Body of pancreas (tissue), 4 donors: ENCODE measurements around the gene MEIS2.

ENCODE experiments used
- CTCF ChIP-seq, 7 experiments: fragments of 450-650 bp in 4 of 7; fragments of 200-600 bp in 3 of 7; sonication (generic) in 3 of 7; IDR thresholded peaks; one replicate each; pipeline ENCODE4 v1.5.1; 2016 to 2019; ENCODE audit warnings: antibody characterized with exemption in 7 of 7
- POLR2A ChIP-seq, 3 donors: fragments of 450-650 bp; IDR thresholded peaks; one replicate each; pipeline ENCODE4 v1.6.1; 2016; ENCODE audit warnings: antibody characterized with exemption in 3 of 3, mild to moderate bottlenecking in 2 of 3

- TF ChIP-seq CTCF (IDR thresholded peaks at IDR 0.05) = no peak
- no peak for TF ChIP-seq POLR2A (IDR thresholded peaks at IDR 0.05)
Observed at GRCh38 chr15:37122703-37123102, 22.4 kb upstream of the MEIS2 start.
